HG02798 (cell line): ENCODE results near the gene ZBTB2.
"Not testable (repeated sequence)": the region's sequence is repeated elsewhere in the genome, so short reads cannot be mapped to it uniquely, and the experiment has no call there.

Source experiments
- ATAC-seq: cut with Tn5 transposase; IDR thresholded peaks from one replicate; pipeline ENCODE4 v1.9.1; 2021; ENCODE audit warnings: mild to moderate bottlenecking; ENCODE audit not compliant: unreplicated experiment, poor library complexity

ZBTB2 gene

GRCh38 chr6:151375833-151376232 is 15.5 kb downstream of the ZBTB2 start:
- ATAC-seq: no peak

- no peak for ATAC-seq
Measured at GRCh38 chr6:151374036-151374683, 17.2 kb downstream of the ZBTB2 start.

GRCh38 chr6:151372164-151372563 is 19.2 kb downstream of the ZBTB2 start:
- no peak for ATAC-seq

- no peak for ATAC-seq
Measured at GRCh38 chr6:151370509-151371078, 20.8 kb downstream of the ZBTB2 start.

- no peak for ATAC-seq
Measured at GRCh38 chr6:151365233-151365632, 26.1 kb downstream of the ZBTB2 start.

DNA sequence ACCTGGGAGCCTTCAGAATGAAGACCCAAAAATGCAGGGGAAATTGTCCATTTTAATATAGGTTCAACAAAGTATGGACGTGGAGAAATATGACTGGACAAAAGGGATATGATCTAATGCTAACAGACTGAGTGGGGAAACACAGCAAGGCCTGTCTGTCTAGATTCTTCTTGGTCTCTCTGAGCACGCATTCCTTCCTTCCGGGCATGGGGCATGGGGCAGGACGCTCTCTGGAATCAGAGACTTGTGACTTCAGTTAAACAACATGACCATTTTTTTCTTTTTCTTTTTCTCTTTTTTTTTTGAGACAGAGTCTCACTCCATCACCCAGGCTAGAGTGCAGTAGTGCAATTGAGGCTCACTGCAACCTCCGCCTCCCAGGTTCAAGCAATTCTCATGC is 31.9 kb downstream of the ZBTB2 start:
- ATAC-seq: no peak

DNA sequence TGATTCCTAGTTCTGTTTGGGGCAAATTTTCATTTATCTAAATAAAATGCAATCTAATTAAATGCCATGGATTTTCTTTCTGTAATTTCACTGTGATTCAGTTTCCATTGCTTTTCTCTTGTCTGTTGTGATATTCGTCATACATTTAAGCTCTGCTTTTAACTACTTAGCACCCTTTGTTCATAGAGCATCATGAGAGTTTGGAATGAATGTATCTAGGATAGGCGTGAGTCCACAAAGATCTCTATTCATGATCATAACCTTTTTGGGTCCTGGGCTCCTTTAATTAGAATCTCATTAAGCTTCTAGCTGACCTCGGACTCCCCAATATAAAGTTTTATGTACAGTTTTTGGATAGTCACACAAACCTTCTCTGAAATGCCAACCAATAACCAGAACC is 32.9 kb downstream of the ZBTB2 start:
- no peak for ATAC-seq

DNA sequence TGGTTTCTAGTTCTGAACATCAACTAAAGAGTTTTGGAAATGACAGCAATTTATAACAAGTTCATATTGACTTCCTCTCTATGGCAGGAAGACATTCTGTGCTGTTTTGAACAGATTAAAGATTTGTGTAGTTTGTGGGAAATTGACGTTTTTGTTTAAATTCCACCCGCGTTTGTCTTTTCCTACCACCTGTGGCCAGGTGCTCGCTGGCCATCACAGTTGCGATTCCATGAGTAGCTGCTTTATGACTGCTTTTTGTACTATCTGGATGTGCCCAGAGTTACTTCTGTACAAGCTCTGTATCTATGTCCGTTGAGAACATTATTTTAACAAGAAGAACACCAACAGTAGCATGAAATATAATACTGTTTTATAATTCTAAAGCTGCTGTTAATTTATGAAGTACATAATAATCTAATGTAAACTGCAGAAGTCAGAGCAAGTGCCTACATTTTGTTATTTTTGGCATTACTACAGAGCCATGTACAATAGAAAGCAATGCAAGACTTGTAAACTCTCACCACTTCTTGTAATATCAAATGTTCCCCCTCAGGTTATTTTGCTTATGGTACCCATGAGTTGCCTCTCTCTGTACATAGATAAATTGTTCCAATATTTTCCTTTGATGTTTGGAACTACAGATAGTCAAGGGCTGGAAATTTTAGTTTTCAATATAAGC is 33.5 kb downstream of the ZBTB2 start:
- ATAC-seq: no peak

GRCh38 chr6:151356983-151357382 is 34.4 kb downstream of the ZBTB2 start:
- not testable (repeated sequence) for ATAC-seq

DNA sequence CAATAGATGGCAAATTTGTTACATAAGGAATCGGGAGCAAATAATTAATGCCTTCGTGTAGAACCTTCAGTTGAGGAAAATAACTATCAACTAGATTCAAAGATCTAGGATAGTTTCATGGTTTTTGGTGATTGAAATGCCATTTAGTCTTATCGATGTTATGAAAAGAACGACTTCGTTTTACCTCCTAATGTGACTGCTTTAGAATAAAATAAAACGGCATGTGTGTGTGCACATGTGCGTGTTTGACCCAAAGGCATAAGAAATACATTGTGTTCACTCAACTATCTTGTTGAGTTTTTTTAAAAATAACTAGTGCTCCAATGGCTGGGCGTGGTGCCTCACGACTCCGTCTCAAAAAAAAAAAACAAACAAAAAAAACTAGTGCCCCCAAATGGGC is 37.6 kb downstream of the ZBTB2 start:
- ATAC-seq: no peak

- ATAC-seq: no peak
Measured at GRCh38 chr6:151352410-151353396, 38.7 kb downstream of the ZBTB2 start.

GRCh38 chr6:151351731-151352130 is 39.6 kb downstream of the ZBTB2 start:
- no peak for ATAC-seq

DNA sequence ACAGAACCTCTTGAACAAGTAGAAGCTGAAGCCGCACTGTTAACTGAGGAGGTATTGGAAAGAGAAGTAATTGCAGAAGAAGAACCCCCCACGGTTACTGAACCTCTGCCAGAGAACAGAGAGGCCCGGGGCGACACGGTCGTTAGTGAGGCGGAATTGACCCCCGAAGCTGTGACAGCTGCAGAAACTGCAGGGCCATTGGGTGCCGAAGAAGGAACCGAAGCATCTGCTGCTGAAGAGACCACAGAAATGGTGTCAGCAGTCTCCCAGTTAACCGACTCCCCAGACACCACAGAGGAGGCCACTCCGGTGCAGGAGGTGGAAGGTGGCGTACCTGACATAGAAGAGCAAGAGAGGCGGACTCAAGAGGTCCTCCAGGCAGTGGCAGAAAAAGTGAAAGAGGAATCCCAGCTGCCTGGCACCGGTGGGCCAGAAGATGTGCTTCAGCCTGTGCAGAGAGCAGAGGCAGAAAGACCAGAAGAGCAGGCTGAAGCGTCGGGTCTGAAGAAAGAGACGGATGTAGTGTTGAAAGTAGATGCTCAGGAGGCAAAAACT is 40.1 kb downstream of the ZBTB2 start:
- ATAC-seq: no peak

DNA sequence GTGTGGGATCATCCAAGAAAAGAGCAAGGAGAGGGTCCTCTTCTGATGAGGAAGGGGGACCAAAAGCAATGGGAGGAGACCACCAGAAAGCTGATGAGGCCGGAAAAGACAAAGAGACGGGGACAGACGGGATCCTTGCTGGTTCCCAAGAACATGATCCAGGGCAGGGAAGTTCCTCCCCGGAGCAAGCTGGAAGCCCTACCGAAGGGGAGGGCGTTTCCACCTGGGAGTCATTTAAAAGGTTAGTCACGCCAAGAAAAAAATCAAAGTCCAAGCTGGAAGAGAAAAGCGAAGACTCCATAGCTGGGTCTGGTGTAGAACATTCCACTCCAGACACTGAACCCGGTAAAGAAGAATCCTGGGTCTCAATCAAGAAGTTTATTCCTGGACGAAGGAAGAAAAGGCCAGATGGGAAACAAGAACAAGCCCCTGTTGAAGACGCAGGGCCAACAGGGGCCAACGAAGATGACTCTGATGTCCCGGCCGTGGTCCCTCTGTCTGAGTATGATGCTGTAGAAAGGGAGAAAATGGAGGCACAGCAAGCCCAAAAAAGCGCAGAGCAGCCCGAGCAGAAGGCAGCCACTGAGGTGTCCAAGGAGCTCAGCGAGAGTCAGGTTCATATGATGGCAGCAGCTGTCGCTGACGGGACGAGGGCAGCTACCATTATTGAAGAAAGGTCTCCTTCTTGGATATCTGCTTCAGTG is 40.8 kb downstream of the ZBTB2 start:
- no peak for ATAC-seq

GRCh38 chr6:151349651-151350270 is 41.6 kb downstream of the ZBTB2 start:
- no peak for ATAC-seq

GRCh38 chr6:151342750-151343149 is 48.6 kb downstream of the ZBTB2 start:
- not testable (repeated sequence) for ATAC-seq

GRCh38 chr6:151341476-151342195 is 49.7 kb downstream of the ZBTB2 start:
- no peak for ATAC-seq

GRCh38 chr6:151340219-151340978 is 51.0 kb downstream of the ZBTB2 start:
- ATAC-seq: no peak
